Measurements from ENCODE around the gene TMOD1. TPM values are rescaled to one million over a fixed set of nuclear protein-coding genes. Genes with fewer than 3 reads are reported as not detected.
A peak's percentile ranks its signal among the peaks of the same experiment; 100 is the strongest.

Gene TMOD1
- total RNA-seq, 4 donors from 2014 or later, result 82.3 to 202 (median 175) TPM

DNA sequence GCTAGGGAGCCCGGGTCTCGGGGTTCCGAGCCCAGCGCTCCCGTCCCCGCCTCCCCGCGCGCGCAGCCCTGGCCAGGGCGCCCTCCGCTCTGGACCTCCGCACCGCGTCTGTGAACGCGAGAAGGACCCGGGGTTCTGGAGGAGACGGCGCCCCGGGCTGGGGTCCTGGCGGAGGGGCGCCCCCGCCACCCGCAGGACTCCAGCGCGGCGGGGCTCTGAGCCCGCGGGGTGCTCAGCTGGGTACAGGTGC, 431 bp downstream of the TMOD1 start:
- DNase-seq (no peak), ATAC-seq (no peak)
- peak; percentile 83 to 92 for TF ChIP-seq POLR2A (IDR thresholded peaks at IDR 0.05)
- TF ChIP-seq, protein P1, sequence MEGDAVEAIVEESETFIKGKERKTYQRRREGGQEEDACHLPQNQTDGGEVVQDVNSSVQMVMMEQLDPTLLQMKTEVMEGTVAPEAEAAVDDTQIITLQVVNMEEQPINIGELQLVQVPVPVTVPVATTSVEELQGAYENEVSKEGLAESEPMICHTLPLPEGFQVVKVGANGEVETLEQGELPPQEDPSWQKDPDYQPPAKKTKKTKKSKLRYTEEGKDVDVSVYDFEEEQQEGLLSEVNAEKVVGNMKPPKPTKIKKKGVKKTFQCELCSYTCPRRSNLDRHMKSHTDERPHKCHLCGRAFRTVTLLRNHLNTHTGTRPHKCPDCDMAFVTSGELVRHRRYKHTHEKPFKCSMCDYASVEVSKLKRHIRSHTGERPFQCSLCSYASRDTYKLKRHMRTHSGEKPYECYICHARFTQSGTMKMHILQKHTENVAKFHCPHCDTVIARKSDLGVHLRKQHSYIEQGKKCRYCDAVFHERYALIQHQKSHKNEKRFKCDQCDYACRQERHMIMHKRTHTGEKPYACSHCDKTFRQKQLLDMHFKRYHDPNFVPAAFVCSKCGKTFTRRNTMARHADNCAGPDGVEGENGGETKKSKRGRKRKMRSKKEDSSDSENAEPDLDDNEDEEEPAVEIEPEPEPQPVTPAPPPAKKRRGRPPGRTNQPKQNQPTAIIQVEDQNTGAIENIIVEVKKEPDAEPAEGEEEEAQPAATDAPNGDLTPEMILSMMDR (IDR thresholded peaks at IDR 0.05 in 4 of 5, conservative IDR thresholded peaks at IDR 0.05 in 1 of 5), result no peak
- Histone ChIP-seq H3K27me3 (no peaks in the 10 kb centered on the region), H3K4me3 (peak overlapping the region; percentile 78 to 93 (median 84)), H3K36me3 (no peaks in the 10 kb centered on the region), H3K27ac (peak overlapping the region; percentile 97 to 98 (median 98)), H3K9me3 (no peaks in the 10 kb centered on the region), H3K4me1 (peaks cover 40 to 49% of the 10 kb centered on the region in 2 donors)
- in situ Hi-C loops (cut with MboI; ENCODE audit: low sequenced_read_pairs in 4 of 4), result loop anchor here in 1 of 4 donors (10.0 kb wide), 1 partner anchor 93 kb away; no protein-coding TSS in a partner anchor
- intact Hi-C loops (cut with DNase I; ENCODE audit: low total_unique reads), result loop anchor here (1.0 to 5.0 kb wide), 5 partner anchors 34 to 113 kb away; no protein-coding TSS in a partner anchor

DNA sequence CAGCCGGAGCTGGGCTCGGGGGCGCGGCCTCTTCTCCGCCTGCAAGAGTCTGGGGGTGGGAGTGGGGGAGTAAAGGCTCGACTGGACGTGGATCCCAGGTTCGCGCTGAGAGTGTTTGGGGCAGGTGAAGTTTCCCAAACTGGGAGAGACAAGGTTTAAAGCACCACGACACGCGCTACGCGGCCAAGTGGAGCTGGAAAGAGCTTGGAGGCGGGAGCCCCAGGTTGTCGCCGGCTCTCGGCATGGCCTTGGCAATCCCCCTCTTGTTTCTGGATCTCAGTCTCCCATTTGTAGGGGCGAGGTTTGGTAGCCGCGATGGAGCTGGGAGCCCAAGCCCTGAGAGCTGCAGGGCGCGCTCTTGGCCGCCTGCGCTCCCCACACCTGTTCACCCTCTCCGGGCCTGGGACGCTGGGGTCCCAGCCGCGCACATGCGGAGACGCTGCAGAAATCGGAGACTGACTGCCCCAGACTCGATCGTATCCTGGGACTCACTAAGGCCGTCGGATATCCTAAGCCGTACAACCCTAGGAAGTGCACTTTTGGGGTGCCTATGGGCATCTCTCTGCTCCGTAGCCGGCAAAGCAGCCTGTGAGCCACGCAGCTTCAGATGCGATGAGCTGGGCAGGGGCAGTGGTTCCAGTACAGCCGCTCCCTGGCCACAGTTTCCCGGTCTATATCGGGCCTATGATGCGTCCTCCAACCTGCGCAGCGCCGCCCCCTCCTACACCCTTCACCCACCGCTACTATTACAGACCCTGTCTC, 937 bp downstream of the TMOD1 start:
- no peaks in the 10 kb centered on the region for H3K9me3 ChIP-seq
- DNase-seq, result peak; percentile 35 to 62
- in situ Hi-C loops (cut with MboI; ENCODE audit: low sequenced_read_pairs in 4 of 4), result loop anchor here in 1 of 4 donors (10.0 kb wide), 1 partner anchor 92 kb away; no protein-coding TSS in a partner anchor
- H3K4me1 ChIP-seq, result peaks cover 45 to 54% of the 10 kb centered on the region in 2 donors
- peak; percentile 41 to 47 for ATAC-seq
- TF ChIP-seq POLR2A (IDR thresholded peaks at IDR 0.05), result peak; percentile 43 to 62
- TF ChIP-seq, protein P1 (IDR thresholded peaks at IDR 0.05 in 4 of 5, conservative IDR thresholded peaks at IDR 0.05 in 1 of 5), result no peak
- H3K27ac ChIP-seq, result peak overlapping the region; percentile 97 to 98 (median 98)
- intact Hi-C loops (cut with DNase I; ENCODE audit: low total_unique reads), result loop anchor here (5.0 kb wide), 2 partner anchors 35 to 55 kb away; no protein-coding TSS in a partner anchor
- peak overlapping the region; percentile 78 to 93 (median 84) for H3K4me3 ChIP-seq
- no peaks in the 10 kb centered on the region for H3K27me3 ChIP-seq
- H3K36me3 ChIP-seq, result no peaks in the 10 kb centered on the region

DNA sequence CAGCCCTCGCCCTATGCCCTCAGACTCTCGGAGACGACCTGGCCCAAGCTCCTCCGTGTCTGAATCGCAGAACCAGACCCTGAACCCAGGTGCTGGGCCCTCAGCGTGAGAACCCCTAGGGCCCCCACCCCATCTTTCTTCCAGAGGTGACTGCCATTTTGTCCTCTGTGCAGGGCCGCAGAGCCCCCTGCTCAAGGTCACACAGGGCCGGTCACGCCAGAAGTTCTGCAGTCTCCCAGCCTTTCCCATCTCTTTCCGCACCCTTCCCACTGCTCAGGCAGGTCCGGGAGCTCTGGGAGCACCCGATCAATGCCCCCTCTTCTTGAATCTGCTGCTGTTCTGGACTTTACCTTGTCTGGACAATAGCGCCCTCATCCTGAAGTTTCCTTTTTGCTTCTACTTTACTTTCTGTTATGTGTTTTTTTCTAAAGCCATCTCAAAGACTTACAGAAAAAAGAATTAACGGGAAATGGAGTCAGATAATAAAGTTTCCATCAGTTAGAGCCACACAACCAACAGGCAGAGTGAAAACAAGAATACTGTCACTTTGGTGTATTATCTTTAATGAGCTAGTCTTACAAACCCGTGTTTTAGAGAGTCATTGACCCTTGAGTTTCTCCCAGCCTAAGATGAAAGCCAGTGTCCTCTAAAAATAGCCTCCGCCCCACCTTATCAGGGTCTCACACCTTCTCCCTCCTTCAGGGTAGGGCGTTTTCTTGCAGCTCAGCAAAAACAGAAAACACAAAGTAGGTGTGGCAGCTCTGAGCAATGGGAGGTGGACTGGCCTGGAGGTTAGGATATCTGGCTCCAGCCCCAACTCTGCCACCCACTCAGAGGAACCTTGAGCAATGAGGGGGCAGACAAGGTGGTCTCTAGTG, 1.8 kb downstream of the TMOD1 start:
- peak overlapping the region; percentile 78 to 93 (median 84) for H3K4me3 ChIP-seq
- peak overlapping the region; percentile 97 to 98 (median 98) for H3K27ac ChIP-seq
- H3K36me3 ChIP-seq, result no peaks in the 10 kb centered on the region
- peaks cover 49 to 58% of the 10 kb centered on the region in 2 donors for H3K4me1 ChIP-seq
- no peak for ATAC-seq
- no peak for DNase-seq
- H3K27me3 ChIP-seq, result no peaks in the 10 kb centered on the region
- H3K9me3 ChIP-seq, result no peaks in the 10 kb centered on the region
- intact Hi-C loops (cut with DNase I; ENCODE audit: low total_unique reads) (loop anchor here (5.0 kb wide), 2 partner anchors 34 to 54 kb away; no protein-coding TSS in a partner anchor), in situ Hi-C loops (cut with MboI; ENCODE audit: low sequenced_read_pairs in 4 of 4) (loop anchor here in 1 of 4 donors (10.0 kb wide), 1 partner anchor 92 kb away; no protein-coding TSS in a partner anchor)
- TF ChIP-seq, protein P1 (IDR thresholded peaks at IDR 0.05 in 4 of 5, conservative IDR thresholded peaks at IDR 0.05 in 1 of 5), result no peak
- no peak for TF ChIP-seq POLR2A (IDR thresholded peaks at IDR 0.05)

DNA sequence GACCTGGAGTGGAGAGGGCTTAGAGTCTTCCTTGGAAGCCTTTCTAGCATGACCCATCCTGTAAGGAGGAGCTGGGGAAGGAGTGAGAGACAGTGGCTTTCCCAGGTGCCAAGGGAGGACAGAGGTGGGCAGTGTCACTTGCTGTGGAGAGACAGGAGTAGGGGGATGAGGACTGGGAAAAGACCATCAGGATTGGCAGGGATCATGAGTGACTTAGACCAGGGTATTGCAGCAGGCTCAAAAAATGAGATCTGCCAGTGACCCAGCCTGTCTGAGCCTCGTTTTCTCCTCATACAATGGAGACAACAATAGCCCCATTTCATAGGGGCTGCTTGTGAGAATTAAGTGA, 2.4 kb downstream of the TMOD1 start:
- TF ChIP-seq, protein P1 (IDR thresholded peaks at IDR 0.05 in 4 of 5, conservative IDR thresholded peaks at IDR 0.05 in 1 of 5), result no peak
- H3K4me1 ChIP-seq, result peaks cover 49 to 62% of the 10 kb centered on the region in 2 donors
- H3K4me3 ChIP-seq, result peak overlapping the region in 2 of 4 donors; percentile 79 to 93
- H3K36me3 ChIP-seq, result no peaks in the 10 kb centered on the region
- no peak for DNase-seq
- H3K27me3 ChIP-seq, result no peaks in the 10 kb centered on the region
- intact Hi-C loops (cut with DNase I; ENCODE audit: low total_unique reads), result loop anchor here (5.0 kb wide), 2 partner anchors 33 to 53 kb away; no protein-coding TSS in a partner anchor
- peak overlapping the region; percentile 97 to 98 (median 98) for H3K27ac ChIP-seq
- ATAC-seq, result no peak
- no peaks in the 10 kb centered on the region for H3K9me3 ChIP-seq
- in situ Hi-C loops (cut with MboI; ENCODE audit: low sequenced_read_pairs in 4 of 4), result loop anchor here in 1 of 4 donors (10.0 kb wide), 1 partner anchor 91 kb away; no protein-coding TSS in a partner anchor

Measured in gastrocnemius medialis (tissue), 4 donors.